Lower leg skin (tissue), 4 donors: ENCODE results near the gene UNKL. TPM values are rescaled to one million over a fixed set of nuclear protein-coding genes. Genes with fewer than 3 reads are reported as not detected.

ENCODE experiments used
- DNase-seq, 2 donors: peaks; one replicate each; pipeline ENCODE4 v3.0.0-alpha.2; 2019; ENCODE audit warnings: low spot score in 2 of 2
- H3K4me3 ChIP-seq: fragments of 200-600 bp; sonication (generic); 2 replicates; pipeline ENCODE4 v1.5.1; 2017; ENCODE audit warnings: mild to moderate bottlenecking, low read depth; ENCODE audit not compliant: poor library complexity, severe bottlenecking
- CTCF ChIP-seq, 3 donors: fragments of 450-650 bp; IDR thresholded peaks; one replicate each; pipeline ENCODE4 v1.5.1; 2016; ENCODE audit warnings: antibody characterized with exemption in 3 of 3, mild to moderate bottlenecking in 3 of 3, moderate library complexity in 2 of 3
- POLR2A ChIP-seq, 2 donors: fragments of 450-650 bp; IDR thresholded peaks; one replicate each; pipeline ENCODE4 v1.6.1; 2016 to 2017; ENCODE audit warnings: antibody characterized with exemption in 2 of 2, mild to moderate bottlenecking in 1 of 2, moderate library complexity in 1 of 2
- WGBS, 2 donors: methylation state at CpG; one replicate each; pipeline ENCODE4 v1.1.5; 2018; 5-methylcytosine and 5-hydroxymethylcytosine counted together
- intact Hi-C: fragments of 100-400 bp; cut with DNase I; formaldehyde crosslinking; loops from one replicate; pipeline ENCODE4 v1.15.0; 2023; ENCODE audit warnings: low total_unique reads
- total RNA-seq, 4 donors: library from RNA; depleted of rRNA; stranded (reverse); fragments of >200 nt; gene quantifications; one replicate each; pipeline ENCODE4 v1.1.0, GENCODE V29; 2016

Gene UNKL
- total RNA-seq, 4 donors from 2014 or later = 25.7 to 63.4 (median 36.6) TPM

GRCh38 chr16:1343428-1344242, 70.9 kb downstream of the UNKL start:
- WGBS, 2 donors = 42 to 48% methylated on average over 40 to 44 of the region's 44 CpGs
- H3K4me3 ChIP-seq = no peak overlapping the region
- DNase-seq = no peak
- intact Hi-C loops = no loop called here
- TF ChIP-seq POLR2A (IDR thresholded peaks at IDR 0.05) (no peak), CTCF (IDR thresholded peaks at IDR 0.05) (no peak)

GRCh38 chr16:1342526-1343427, 71.7 kb downstream of the UNKL start:
- DNase-seq = peak; percentile 92 to 98
- 3 to 5% methylated on average over 41 to 44 of the region's 49 CpGs for WGBS, 2 donors
- H3K4me3 ChIP-seq = no peak overlapping the region
- intact Hi-C loops = no loop called here
- no peak for TF ChIP-seq POLR2A (IDR thresholded peaks at IDR 0.05)
- TF ChIP-seq CTCF (IDR thresholded peaks at IDR 0.05) = no peak

- 83 to 87% methylated on average over 30 to 33 of the region's 39 CpGs for WGBS, 2 donors
- intact Hi-C loops = no loop called here
- TF ChIP-seq POLR2A (IDR thresholded peaks at IDR 0.05) (no peak), CTCF (IDR thresholded peaks at IDR 0.05) (no peak)
- DNase-seq = no peak
- no peak overlapping the region for H3K4me3 ChIP-seq
These were observed 72.7 kb downstream of the UNKL start for GRCh38 chr16:1341495-1342420.

GRCh38 chr16:1340730-1341494, 73.6 kb downstream of the UNKL start:
- DNase-seq = no peak
- WGBS, 2 donors = 74 to 80% methylated on average over 16 to 22 of the region's 36 CpGs
- H3K4me3 ChIP-seq = no peak overlapping the region
- intact Hi-C loops = no loop called here
- no peak for TF ChIP-seq CTCF (IDR thresholded peaks at IDR 0.05)
- TF ChIP-seq POLR2A (IDR thresholded peaks at IDR 0.05) = no peak
